IMR-90 (cell line): ENCODE data around the gene PSMC3. TPM values are rescaled to one million over a fixed set of nuclear protein-coding genes. Genes with fewer than 3 reads are reported as not detected.
A peak's percentile ranks its signal among the peaks of the same experiment; 100 is the strongest.

ENCODE experiments used
- BHLHE40 ChIP-seq: fragments of 150-350 bp; IDR thresholded peaks from 2 replicates; pipeline ENCODE4 v1.6.1; 2016; ENCODE audit warnings: mild to moderate bottlenecking, low read depth, low read length
- FOS ChIP-seq: fragments of 150-350 bp; IDR thresholded peaks from 2 replicates; pipeline ENCODE4 v1.6.1; 2016; ENCODE audit warnings: low read depth, low read length
- polyA plus RNA-seq, 3 experiments: library from polyadenylated mRNA; depleted of rRNA; stranded (reverse); fragments of >200 nt; gene quantifications; 2 replicates each; pipeline ENCODE4 v1.2.3, GENCODE V29; 2012; ENCODE audit warnings: low replicate concordance in 1 of 3
- total RNA-seq: library from RNA; depleted of rRNA; stranded (reverse); fragments of >200 nt; gene quantifications from 2 replicates; pipeline ENCODE4 v1.2.3, GENCODE V29; 2012

The PSMC3 gene
- total and polyA plus RNA-seq, 2 of the 4 experiments (the other 2 are of a cell fraction) = 238 to 253 TPM

GRCh38 chr11:47407746-47408590, 18.3 kb downstream of the PSMC3 start, which contains the start of gene SLC39A13 (continued):
- TF ChIP-seq FOS (peak; percentile 41), BHLHE40 (peak; percentile 80)
